ENCODE measurements around the gene UBE2Q2.
"Not testable (repeated sequence)": the region's sequence is repeated elsewhere in the genome, so short reads cannot be mapped to it uniquely, and the experiment has no call there.

The UBE2Q2 gene

GRCh38 chr15:75857886-75858285 lies 14.6 kb downstream of the UBE2Q2 start:
- no peak for TF ChIP-seq CTCF (IDR thresholded peaks at IDR 0.05; ENCODE audit: borderline replicate concordance, insufficient read depth, low read depth, low read length)
- H3K4me3 ChIP-seq (ENCODE audit: low read depth, low read length), result no peak overlapping the region

GRCh38 chr15:75861750-75862402 lies 18.6 kb downstream of the UBE2Q2 start:
- H3K4me3 ChIP-seq (ENCODE audit: low read depth, low read length), result no peak overlapping the region
- no peak for TF ChIP-seq CTCF (IDR thresholded peaks at IDR 0.05; ENCODE audit: borderline replicate concordance, insufficient read depth, low read depth, low read length)

GRCh38 chr15:75862796-75863195 lies 19.5 kb downstream of the UBE2Q2 start:
- H3K4me3 ChIP-seq (ENCODE audit: low read depth, low read length), result no peak overlapping the region
- TF ChIP-seq CTCF (IDR thresholded peaks at IDR 0.05; ENCODE audit: borderline replicate concordance, insufficient read depth, low read depth, low read length), result no peak

GRCh38 chr15:75864213-75865059 lies 21.2 kb downstream of the UBE2Q2 start:
- TF ChIP-seq CTCF (IDR thresholded peaks at IDR 0.05; ENCODE audit: borderline replicate concordance, insufficient read depth, low read depth, low read length), result no peak

GRCh38 chr15:75866045-75866444 lies 22.8 kb downstream of the UBE2Q2 start:
- H3K4me3 ChIP-seq (ENCODE audit: low read depth, low read length), result not testable (repeated sequence)

More at GRCh38 chr15:75864213-75865059, 21.2 kb downstream of the UBE2Q2 start:
- H3K4me3 ChIP-seq (ENCODE audit: low read depth, low read length), result no peak overlapping the region

GRCh38 chr15:75866916-75867315 lies 23.7 kb downstream of the UBE2Q2 start:
- H3K4me3 ChIP-seq (ENCODE audit: low read depth, low read length), result no peak overlapping the region

GRCh38 chr15:75867449-75867848 lies 24.2 kb downstream of the UBE2Q2 start:
- no peak overlapping the region for H3K4me3 ChIP-seq (ENCODE audit: low read depth, low read length)
- TF ChIP-seq CTCF (IDR thresholded peaks at IDR 0.05; ENCODE audit: borderline replicate concordance, insufficient read depth, low read depth, low read length), result no peak

More at GRCh38 chr15:75866916-75867315, 23.7 kb downstream of the UBE2Q2 start:
- no peak for TF ChIP-seq CTCF (IDR thresholded peaks at IDR 0.05; ENCODE audit: borderline replicate concordance, insufficient read depth, low read depth, low read length)

Data from GM12875 (cell line).